GM04503 (cell line): ENCODE measurements around the gene HSPA2.

Experiments used
- DNase-seq: peaks from one replicate; pipeline ENCODE4 v3.0.0-alpha.2; 2012; ENCODE audit warnings: low read depth

The HSPA2 gene

GRCh38 chr14:64540208-64541202 is at the start of gene HSPA2:
TSS of gene HSPA2 (plus strand) at chr14:64540741. CDS start at chr14:64540850, 109 bp downstream.
- DNase-seq: peak; percentile 96

GRCh38 chr14:64491637-64492036 is 48.9 kb upstream of the HSPA2 start:
- DNase-seq: no peak

- DNase-seq: no peak
Measured at GRCh38 chr14:64493455-64493854, 47.1 kb upstream of the HSPA2 start.

- no peak for DNase-seq
Measured at GRCh38 chr14:64495252-64495651, 45.3 kb upstream of the HSPA2 start.

- DNase-seq: no peak
Measured at GRCh38 chr14:64496764-64497163, 43.8 kb upstream of the HSPA2 start.

- no peak for DNase-seq
Measured at GRCh38 chr14:64500088-64500487, 40.5 kb upstream of the HSPA2 start.

GRCh38 chr14:64501411-64502171 is 39.0 kb upstream of the HSPA2 start:
- peak; percentile 61 for DNase-seq

- no peak for DNase-seq
Measured at GRCh38 chr14:64502456-64502855, 38.1 kb upstream of the HSPA2 start.

GRCh38 chr14:64502887-64503433 is 37.6 kb upstream of the HSPA2 start:
- no peak for DNase-seq

- DNase-seq: peak; percentile 65
Measured at GRCh38 chr14:64503434-64504309, 36.9 kb upstream of the HSPA2 start, which contains the start of gene ZBTB25. TSS of gene ZBTB25 (minus strand) at chr14:64503838. CDS start at chr14:64490533, 13,305 bp downstream.

GRCh38 chr14:64504310-64504896 is 36.1 kb upstream of the HSPA2 start, which contains the start of gene ZBTB1:
TSS of gene ZBTB1 (plus strand) at chr14:64504770. CDS start at chr14:64521505, 16,735 bp downstream.
- no peak for DNase-seq

GRCh38 chr14:64504897-64505794 is 35.4 kb upstream of the HSPA2 start:
- DNase-seq: no peak

- no peak for DNase-seq
Measured at GRCh38 chr14:64506721-64507120, 33.8 kb upstream of the HSPA2 start.

GRCh38 chr14:64507376-64508156 is 33.0 kb upstream of the HSPA2 start:
- no peak for DNase-seq

GRCh38 chr14:64508215-64508776 is 32.2 kb upstream of the HSPA2 start:
- DNase-seq: no peak

- DNase-seq: no peak
Measured at GRCh38 chr14:64509036-64509435, 31.5 kb upstream of the HSPA2 start.

GRCh38 chr14:64510825-64511671 is 29.5 kb upstream of the HSPA2 start:
- no peak for DNase-seq

GRCh38 chr14:64513271-64513670 is 27.3 kb upstream of the HSPA2 start:
- DNase-seq: no peak
